H9 (cell line): ENCODE results near the gene GPR135. TPM values are rescaled to one million over a fixed set of nuclear protein-coding genes. Genes with fewer than 3 reads are reported as not detected.
A peak's percentile ranks its signal among the peaks of the same experiment; 100 is the strongest.

ENCODE experiments used
- DNase-seq: peaks from one replicate; pipeline ENCODE4 v3.0.0-alpha.2; 2017
- H2AFZ ChIP-seq: one replicate; pipeline ENCODE4 v1.6.1; 2013; ENCODE audit warnings: mild to moderate bottlenecking, low read length, control low read depth, moderate library complexity
- H2AK5ac ChIP-seq: 2 replicates; pipeline ENCODE4 v1.6.1; 2013; ENCODE audit warnings: low read length, control low read depth, mixed read lengths; ENCODE audit not compliant: insufficient read length
- H2BK120ac ChIP-seq: one replicate; pipeline ENCODE4 v1.6.1; 2013; ENCODE audit warnings: low read depth, mild to moderate bottlenecking, low read length, control low read depth, inconsistent platforms; ENCODE audit not compliant: poor library complexity, severe bottlenecking
- H2BK12ac ChIP-seq: 2 replicates; pipeline ENCODE4 v1.6.1; 2013; ENCODE audit warnings: low read length, control low read depth, mixed read lengths, low read depth; ENCODE audit not compliant: insufficient read length
- H2BK15ac ChIP-seq: 2 replicates; pipeline ENCODE4 v1.6.1; 2013; ENCODE audit warnings: low read depth, low read length, control low read depth
- H2BK20ac ChIP-seq: one replicate; pipeline ENCODE4 v1.6.1; 2013; ENCODE audit warnings: low read depth, mild to moderate bottlenecking, low read length, control low read depth, inconsistent platforms; ENCODE audit not compliant: poor library complexity, severe bottlenecking
- H2BK5ac ChIP-seq: 2 replicates; pipeline ENCODE4 v1.6.1; 2013; ENCODE audit warnings: low read length, control low read depth, mixed read lengths; ENCODE audit not compliant: insufficient read length
- H3K14ac ChIP-seq: 2 replicates; pipeline ENCODE4 v1.6.1; 2013; ENCODE audit warnings: low read length, control low read depth; ENCODE audit not compliant: insufficient read depth
- H3K18ac ChIP-seq: 2 replicates; pipeline ENCODE4 v1.6.1; 2013; ENCODE audit warnings: low read depth, mild to moderate bottlenecking, mixed read lengths, low read length, control low read depth; ENCODE audit not compliant: insufficient read length
- H3K23ac ChIP-seq: 2 replicates; pipeline ENCODE4 v1.6.1; 2013; ENCODE audit warnings: low read length, control low read depth, mixed read lengths, low read depth; ENCODE audit not compliant: insufficient read length
- H3K23me2 ChIP-seq: 2 replicates; pipeline ENCODE4 v1.6.1; 2013; ENCODE audit warnings: low read depth, mild to moderate bottlenecking, mixed read lengths, low read length, control low read depth; ENCODE audit not compliant: insufficient read length, poor library complexity, severe bottlenecking
- H3K27ac ChIP-seq: 2 replicates; pipeline ENCODE4 v1.5.1; 2013; ENCODE audit warnings: low read length, control low read depth, mixed read lengths, low read depth; ENCODE audit not compliant: insufficient read length
- H3K27me3 ChIP-seq: 2 replicates; pipeline ENCODE4 v1.6.1; 2013; ENCODE audit warnings: low read length, control low read depth, inconsistent platforms; ENCODE audit not compliant: insufficient read depth
- H3K4ac ChIP-seq: 2 replicates; pipeline ENCODE4 v1.6.1; 2013; ENCODE audit warnings: low read depth, mild to moderate bottlenecking, control low read depth, inconsistent platforms, low read length, moderate library complexity
- H3K4me1 ChIP-seq: 2 replicates; pipeline ENCODE4 v1.6.1; 2013; ENCODE audit warnings: low read length, control low read depth, inconsistent platforms; ENCODE audit not compliant: insufficient read depth
- H3K4me2 ChIP-seq: 2 replicates; pipeline ENCODE4 v1.6.1; 2013; ENCODE audit warnings: low read length, control low read depth, mixed read lengths; ENCODE audit not compliant: insufficient read length, insufficient read depth
- H3K56ac ChIP-seq: 2 replicates; pipeline ENCODE4 v1.6.1; 2013; ENCODE audit warnings: low read depth, mild to moderate bottlenecking, mixed read lengths, low read length, control low read depth; ENCODE audit not compliant: insufficient read length
- H3K79me1 ChIP-seq: 2 replicates; pipeline ENCODE4 v1.6.1; 2013; ENCODE audit warnings: low read depth, mild to moderate bottlenecking, moderate library complexity, low read length, control low read depth, inconsistent platforms; ENCODE audit not compliant: insufficient read depth, poor library complexity, severe bottlenecking
- H3K79me2 ChIP-seq: 2 replicates; pipeline ENCODE4 v1.6.1; 2013; ENCODE audit warnings: low read length, control low read depth, inconsistent platforms; ENCODE audit not compliant: insufficient read depth
- H3K9ac ChIP-seq: 2 replicates; pipeline ENCODE4 v1.6.1; 2013; ENCODE audit warnings: low read length, control low read depth, mixed read lengths; ENCODE audit not compliant: insufficient read length; ENCODE audit errors: extremely low read depth
- H3K9me3 ChIP-seq: one replicate; pipeline ENCODE4 v1.6.1; 2013; ENCODE audit warnings: low read depth, low read length, inconsistent platforms; ENCODE audit not compliant: control insufficient read depth
- H3T11ph ChIP-seq: one replicate; pipeline ENCODE4 v1.6.1; 2013; ENCODE audit warnings: mild to moderate bottlenecking, low read length, control low read depth, inconsistent platforms
- H4K20me1 ChIP-seq: one replicate; pipeline ENCODE4 v1.6.1; 2013; ENCODE audit not compliant: control insufficient read depth, insufficient read length, insufficient read depth
- H4K5ac ChIP-seq: 2 replicates; pipeline ENCODE4 v1.6.1; 2013; ENCODE audit warnings: low read depth, mild to moderate bottlenecking, mixed read lengths, low read length, control low read depth; ENCODE audit not compliant: insufficient read length
- H4K8ac ChIP-seq: replicated peaks from 2 replicates; pipeline ENCODE4 v1.6.1; 2013; ENCODE audit warnings: low read length, control low read depth, mixed read lengths, low read depth; ENCODE audit not compliant: insufficient read length
- H4K91ac ChIP-seq: 2 replicates; pipeline ENCODE4 v1.6.1; 2013; ENCODE audit warnings: low read depth, mild to moderate bottlenecking, moderate library complexity, mixed read lengths, low read length, control low read depth; ENCODE audit not compliant: insufficient read length
- H3K27ac Mint-ChIP-seq, 3 experiments: 2 replicates in 2 of 3; 3 replicates in 1 of 3; pipeline ENCODE4 v1.8.0; 2020 to 2021; ENCODE audit warnings: mixed read lengths in 3 of 3, mild to moderate bottlenecking in 1 of 3, moderate library complexity in 1 of 3
- H3K27me3 Mint-ChIP-seq: 2 replicates; pipeline ENCODE4 v1.8.0; 2021; ENCODE audit warnings: low read depth, mild to moderate bottlenecking, moderate library complexity, mixed read lengths
- H3K36me3 Mint-ChIP-seq, 3 experiments: 2 replicates in 2 of 3; 3 replicates in 1 of 3; pipeline ENCODE4 v1.8.0; 2020 to 2021; ENCODE audit warnings: low read depth in 3 of 3, mixed read lengths in 3 of 3; ENCODE audit not compliant: insufficient read depth in 1 of 3
- H3K4me1 Mint-ChIP-seq, 2 experiments: 2 replicates each; pipeline ENCODE4 v1.8.0; 2020; ENCODE audit warnings: mixed read lengths in 2 of 2
- H3K4me3 Mint-ChIP-seq, 2 experiments: 2 replicates in 1 of 2; 3 replicates in 1 of 2; pipeline ENCODE4 v1.8.0; 2020 to 2021; ENCODE audit warnings: mild to moderate bottlenecking in 2 of 2, mixed read lengths in 2 of 2, moderate library complexity in 1 of 2
- H3K9me3 Mint-ChIP-seq, 2 experiments: 2 replicates in 1 of 2; 3 replicates in 1 of 2; pipeline ENCODE4 v1.8.0; 2020; ENCODE audit warnings: mild to moderate bottlenecking in 2 of 2, mixed read lengths in 2 of 2, moderate library complexity in 1 of 2
- CTCF ChIP-seq: fragments of 200-600 bp; sonication (generic); conservative IDR thresholded peaks from 3 replicates; pipeline ENCODE4 v1.8.0; 2021; ENCODE audit warnings: antibody characterized with exemption, mild to moderate bottlenecking
- WGBS: extraction: QIAGEN DNeasy Blood & Tissue Kit; methylation state at CpG from one replicate; pipeline ENCODE4 v1.1.7; 2013; ENCODE audit warnings: missing lambda C conversion rate, low lambda C conversion rate, mixed read lengths; ENCODE audit not compliant: insufficient read length; ENCODE audit errors: extremely low coverage; 5-methylcytosine and 5-hydroxymethylcytosine counted together
- total RNA-seq: library from RNA; stranded (reverse); gene quantifications from 2 replicates; pipeline ENCODE4 v1.2.1, GENCODE V29; 2021

Gene GPR135
- total RNA-seq, 1 experiment from 2014 or later: 1.9 TPM

DNA sequence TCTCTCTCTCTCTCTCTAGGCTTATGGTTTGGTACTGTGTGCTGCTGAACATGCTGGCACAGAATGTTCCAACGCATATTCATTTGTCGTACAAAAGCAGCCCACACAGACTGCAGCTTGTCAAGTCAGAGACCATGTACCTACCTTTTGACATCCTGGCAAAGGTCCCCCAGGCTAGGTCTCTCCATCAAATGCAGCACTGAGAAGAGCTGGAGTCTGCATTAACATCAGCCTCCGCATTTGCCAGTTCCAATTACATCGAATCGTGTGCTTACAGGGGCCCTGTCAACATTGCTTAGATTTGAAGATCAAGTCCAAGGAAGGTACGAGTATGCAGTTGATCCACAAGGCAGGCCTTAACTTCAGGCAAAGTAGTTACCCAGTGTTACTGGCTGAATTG is 47.9 kb downstream of the GPR135 start:
- Histone ChIP-seq H4K20me1 (no peaks in the 10 kb centered on the region), H3K9ac (no peak overlapping the region), H3K23ac (no peak overlapping the region), H3K79me2 (no peaks in the 10 kb centered on the region), H2BK120ac (no peak overlapping the region), H2BK20ac (no peak overlapping the region), H2AK5ac (no peak overlapping the region), H3K56ac (no peak overlapping the region), H3K4ac (no peak overlapping the region), H3K14ac (no peak overlapping the region), H3T11ph (no peak overlapping the region), H2BK12ac (no peak overlapping the region), H3K18ac (no peak overlapping the region), H4K5ac (no peak overlapping the region), H4K91ac (no peak overlapping the region), H3K27ac (no peak overlapping the region), H2AFZ (no peak overlapping the region), H2BK5ac (peak overlapping the region; percentile 2), H2BK15ac (no peak overlapping the region), H4K8ac (no peak overlapping the region), H3K27me3 (no peaks in the 10 kb centered on the region), H3K79me1 (no peaks in the 10 kb centered on the region), H3K9me3 (no peaks in the 10 kb centered on the region), H3K23me2 (no peaks in the 10 kb centered on the region), H3K4me1 (no peaks in the 10 kb centered on the region), H3K4me2 (no peak overlapping the region)
- no peak overlapping the region for H3K4me3 Mint-ChIP-seq
- H3K36me3 Mint-ChIP-seq: no peaks in the 10 kb centered on the region; a peak in 1 of 7 replicates
- no peaks in the 10 kb centered on the region; a peak in 1 of 5 replicates for H3K9me3 Mint-ChIP-seq
- H3K27ac Mint-ChIP-seq: no peak overlapping the region
- WGBS: no CpG with 5 or more reads among the region's 6 CpGs
- DNase-seq: no peak
- TF ChIP-seq CTCF: no peak
- H3K4me1 Mint-ChIP-seq: no peaks in the 10 kb centered on the region
- peaks cover 2% of the 10 kb centered on the region; the same call in 1 of the 2 replicates for H3K27me3 Mint-ChIP-seq
